GM12892 (cell line): ENCODE results near the gene CCL22.

Experiments used
- POLR2A ChIP-seq: IDR thresholded peaks from 2 replicates; pipeline ENCODE4 v1.6.1; 2011; ENCODE audit warnings: low read depth, low read length, control low read depth
- POLR2AphosphoS5 ChIP-seq: IDR thresholded peaks from 2 replicates; pipeline ENCODE4 v1.6.1; 2011; ENCODE audit warnings: low read depth, low read length, control low read depth
- TAF1 ChIP-seq: IDR thresholded peaks from 2 replicates; pipeline ENCODE4 v1.6.1; 2011; ENCODE audit warnings: low read depth, mild to moderate bottlenecking, control low read depth, low read length, borderline replicate concordance

GRCh38 chr16:57360321-57360935 is 1.8 kb downstream of the CCL22 start:
- no peak for TF ChIP-seq POLR2AphosphoS5
- peak; percentile 61; the same call in 1 of the 2 replicates for TF ChIP-seq POLR2A
- TF ChIP-seq TAF1: no peak
